Esophagus muscularis mucosa (tissue), 2 donors: Measurements from ENCODE around the gene CCL7.

Experiments
- EP300 ChIP-seq: sonication (generic); formaldehyde crosslinking; IDR thresholded peaks from one replicate; pipeline ENCODE4 v1.6.1; 2017; ENCODE audit warnings: antibody characterized with exemption
- POLR2A ChIP-seq: fragments of 450-650 bp; IDR thresholded peaks from one replicate; pipeline ENCODE4 v1.6.1; 2017; ENCODE audit warnings: antibody characterized with exemption, moderate library complexity, mild to moderate bottlenecking, low read depth

DNA sequence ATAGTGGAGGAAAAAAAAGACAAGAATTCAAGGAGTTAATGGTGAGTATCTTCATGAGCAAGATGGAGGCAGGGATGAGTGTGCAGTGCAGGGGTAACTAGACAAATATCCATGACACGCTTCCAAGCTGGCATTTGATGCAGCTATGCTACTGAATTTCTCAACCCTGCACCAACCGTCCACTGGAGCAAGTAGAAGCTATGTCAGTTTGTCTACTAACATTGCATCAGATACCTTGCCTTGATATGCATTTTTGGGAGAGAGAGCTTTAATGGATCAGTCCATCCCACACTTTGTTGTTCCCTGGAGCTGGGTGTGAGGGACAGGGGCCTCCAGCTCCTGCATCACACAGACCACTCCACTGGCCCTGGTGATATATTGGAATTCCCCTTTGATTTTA lies 32.0 kb downstream of the CCL7 start:
- TF ChIP-seq POLR2A (no peak), EP300 (no peak)
